Ovary (tissue), 3 donors: ENCODE data around the gene NPAS3.

Experiments
- CTCF ChIP-seq, 3 donors: fragments of 450-650 bp in 2 of 3; fragments of 200-600 bp in 1 of 3; IDR thresholded peaks; one replicate each; pipeline versions ENCODE4 v1.5.1 to v1.8.0; 2016 to 2022; ENCODE audit warnings: antibody characterized with exemption in 3 of 3, mild to moderate bottlenecking in 1 of 3
- EP300 ChIP-seq: sonication (generic); formaldehyde crosslinking; IDR thresholded peaks from one replicate; pipeline ENCODE4 v1.6.1; 2017; ENCODE audit warnings: antibody characterized with exemption
- POLR2A ChIP-seq: fragments of 450-650 bp; IDR thresholded peaks from one replicate; pipeline ENCODE4 v1.6.1; 2017; ENCODE audit warnings: antibody characterized with exemption, mild to moderate bottlenecking, moderate library complexity
- donor health status: DM: no; HTN: no; CAD: no.

- TF ChIP-seq CTCF (IDR thresholded peaks at IDR 0.05), result no peak
- no peak for TF ChIP-seq POLR2A
- no peak for TF ChIP-seq EP300
These were observed 652.4 kb downstream of the NPAS3 start for GRCh38 chr14:33590891-33591630.
